ENCODE data around the gene AAK1. TPM values are rescaled to one million over a fixed set of nuclear protein-coding genes. Genes with fewer than 3 reads are reported as not detected.

The AAK1 gene
- total RNA-seq, 1 experiment from 2014 or later, result 46.8 TPM

GRCh38 chr2:69592511-69592910 lies 51.0 kb downstream of the AAK1 start:
- intact Hi-C loops (cut with micrococcal nuclease), result no loop called here
- no peak for TF ChIP-seq EZH2 (IDR thresholded peaks at IDR 0.05; ENCODE audit: low read length, unreplicated experiment)
- no peak for TF ChIP-seq EZH2phosphoT487 (IDR thresholded peaks at IDR 0.05; ENCODE audit: borderline replicate concordance, low read length)
- no peak for TF ChIP-seq CTCF (conservative IDR thresholded peaks at IDR 0.05; ENCODE audit: low read depth, low read length)
- ChIA-PET CTCF (no interaction called here), POLR2A (ENCODE audit: unreplicated experiment) (no interaction called here)
- Histone ChIP-seq H3K9me3 (ENCODE audit: low read length) (no peaks in the 10 kb centered on the region), H3K9ac (ENCODE audit: low read length) (no peak overlapping the region), H3K4me3 (ENCODE audit: low read length) (no peak overlapping the region), H3K4me2 (ENCODE audit: low read length) (no peak overlapping the region), H3K36me3 (ENCODE audit: low read depth, low read length) (no peaks in the 10 kb centered on the region), H3K4me1 (ENCODE audit: insufficient read depth, low read length) (no peaks in the 10 kb centered on the region), H3K27ac (ENCODE audit: low read length) (no peak overlapping the region), H2AFZ (ENCODE audit: low read length) (no peak overlapping the region), H4K20me1 (ENCODE audit: low read length) (no peaks in the 10 kb centered on the region), H3F3A (ENCODE audit: low read length, unreplicated experiment) (no peaks in the 10 kb centered on the region), H3K27me3 (ENCODE audit: low read length) (no peaks in the 10 kb centered on the region), H3K9me2 (replicated peaks; ENCODE audit: low read length) (no peaks in the 10 kb centered on the region), H3K79me2 (ENCODE audit: low read length) (peaks cover 30% of the 10 kb centered on the region)
- DNase-seq (no peak), ATAC-seq (no peak)
- no TSS peak for BruUV-seq (replicated peaks)

DNA sequence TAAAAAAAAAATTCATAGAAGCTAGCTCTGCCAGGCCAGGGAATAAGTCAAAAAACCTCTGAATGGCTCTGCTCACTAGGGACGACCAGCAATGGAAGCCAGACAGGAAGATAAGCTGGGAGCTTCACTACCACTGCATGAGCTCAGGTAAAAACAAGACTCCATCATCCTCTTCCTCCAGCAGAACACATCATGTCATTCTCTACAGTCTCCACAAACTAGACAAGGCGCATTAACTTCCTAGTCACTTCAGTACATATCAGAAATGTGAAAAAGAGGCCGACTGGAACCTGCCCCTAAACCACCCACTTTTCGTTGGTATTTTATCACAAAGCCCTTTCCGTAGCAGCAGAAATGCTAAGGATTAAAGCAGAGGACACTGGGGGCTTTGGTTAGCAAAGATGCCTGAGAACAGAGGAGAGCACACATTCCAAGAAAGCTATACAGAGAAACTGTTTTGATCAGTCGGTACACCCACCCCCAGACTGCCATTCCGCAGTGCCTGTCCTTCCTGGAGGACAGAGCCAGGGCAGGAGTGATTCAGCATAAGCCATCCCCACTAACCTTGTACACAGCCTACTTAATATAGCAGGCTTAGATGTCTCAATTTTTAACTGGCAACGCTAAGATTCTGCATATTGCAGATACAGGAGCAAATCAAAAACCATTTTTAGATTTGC lies 53.4 kb downstream of the AAK1 start:
- Histone ChIP-seq H3K9ac (ENCODE audit: low read length) (no peak overlapping the region), H3K4me3 (ENCODE audit: low read length) (no peak overlapping the region), H3K79me2 (ENCODE audit: low read length) (peaks cover 40% of the 10 kb centered on the region), H3K9me2 (replicated peaks; ENCODE audit: low read length) (no peaks in the 10 kb centered on the region), H2AFZ (ENCODE audit: low read length) (no peak overlapping the region), H4K20me1 (ENCODE audit: low read length) (no peaks in the 10 kb centered on the region), H3K27ac (ENCODE audit: low read length) (no peak overlapping the region), H3F3A (ENCODE audit: low read length, unreplicated experiment) (no peaks in the 10 kb centered on the region), H3K4me2 (ENCODE audit: low read length) (no peak overlapping the region), H3K36me3 (ENCODE audit: low read depth, low read length) (no peaks in the 10 kb centered on the region), H3K9me3 (ENCODE audit: low read length) (no peaks in the 10 kb centered on the region), H3K4me1 (ENCODE audit: insufficient read depth, low read length) (no peaks in the 10 kb centered on the region), H3K27me3 (ENCODE audit: low read length) (no peaks in the 10 kb centered on the region)
- no peak for ATAC-seq
- no peak for TF ChIP-seq CTCF (conservative IDR thresholded peaks at IDR 0.05; ENCODE audit: low read depth, low read length)
- TF ChIP-seq EZH2phosphoT487 (IDR thresholded peaks at IDR 0.05; ENCODE audit: borderline replicate concordance, low read length), result no peak
- no peak for TF ChIP-seq EZH2 (IDR thresholded peaks at IDR 0.05; ENCODE audit: low read length, unreplicated experiment)
- BruUV-seq (replicated peaks), result no TSS peak
- intact Hi-C loops (cut with micrococcal nuclease), result no loop called here
- DNase-seq, result no peak
- ChIA-PET POLR2A (ENCODE audit: unreplicated experiment) (no interaction called here), CTCF (no interaction called here)

DNA sequence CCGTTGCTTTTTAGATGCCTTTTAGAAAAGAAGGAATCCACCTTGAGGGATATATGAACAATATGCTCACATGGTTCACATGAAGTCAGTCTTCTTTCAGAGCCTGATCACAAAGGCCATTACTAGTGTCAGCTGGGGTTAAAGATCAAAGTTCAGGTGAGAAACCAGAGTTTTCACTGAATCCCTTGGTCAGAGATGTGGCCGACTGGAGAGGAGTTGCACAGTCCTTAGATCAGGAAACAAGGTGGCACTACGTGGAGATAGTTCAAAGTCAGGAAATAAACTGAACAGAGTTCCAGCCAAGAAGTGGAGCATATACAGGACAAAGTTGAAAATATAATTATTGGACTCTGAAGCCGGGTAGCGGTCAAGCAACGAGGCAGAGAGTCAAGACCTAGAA lies 54.6 kb downstream of the AAK1 start:
- no peak for TF ChIP-seq EZH2phosphoT487 (IDR thresholded peaks at IDR 0.05; ENCODE audit: borderline replicate concordance, low read length)
- TF ChIP-seq EZH2 (IDR thresholded peaks at IDR 0.05; ENCODE audit: low read length, unreplicated experiment), result no peak
- no peak for TF ChIP-seq CTCF (conservative IDR thresholded peaks at IDR 0.05; ENCODE audit: low read depth, low read length)
- H4K20me1 ChIP-seq (ENCODE audit: low read length), result no peaks in the 10 kb centered on the region
- ChIA-PET POLR2A (ENCODE audit: unreplicated experiment) (no interaction called here), CTCF (no interaction called here)
- H3K27me3 ChIP-seq (ENCODE audit: low read length), result no peaks in the 10 kb centered on the region
- no peaks in the 10 kb centered on the region for H3K36me3 ChIP-seq (ENCODE audit: low read depth, low read length)
- no peak overlapping the region for H3K27ac ChIP-seq (ENCODE audit: low read length)
- H3K9ac ChIP-seq (ENCODE audit: low read length), result no peak overlapping the region
- no peak for DNase-seq
- ATAC-seq, result no peak
- no peaks in the 10 kb centered on the region for H3K9me2 ChIP-seq (replicated peaks; ENCODE audit: low read length)
- no peak overlapping the region for H3K4me2 ChIP-seq (ENCODE audit: low read length)
- H3K4me1 ChIP-seq (ENCODE audit: insufficient read depth, low read length), result no peaks in the 10 kb centered on the region
- no peak overlapping the region for H2AFZ ChIP-seq (ENCODE audit: low read length)
- intact Hi-C loops (cut with micrococcal nuclease), result no loop called here
- H3K9me3 ChIP-seq (ENCODE audit: low read length), result no peaks in the 10 kb centered on the region
- H3K4me3 ChIP-seq (ENCODE audit: low read length), result no peak overlapping the region
- peaks cover 40% of the 10 kb centered on the region for H3K79me2 ChIP-seq (ENCODE audit: low read length)
- H3F3A ChIP-seq (ENCODE audit: low read length, unreplicated experiment), result no peaks in the 10 kb centered on the region
- no TSS peak for BruUV-seq (replicated peaks)
